ENCODE results near the gene TMEM126B. TPM values are rescaled to one million over a fixed set of nuclear protein-coding genes. Genes with fewer than 3 reads are reported as not detected.

Gene TMEM126B
- total RNA-seq, 1 experiment from 2014 or later, result 65.8 TPM

DNA sequence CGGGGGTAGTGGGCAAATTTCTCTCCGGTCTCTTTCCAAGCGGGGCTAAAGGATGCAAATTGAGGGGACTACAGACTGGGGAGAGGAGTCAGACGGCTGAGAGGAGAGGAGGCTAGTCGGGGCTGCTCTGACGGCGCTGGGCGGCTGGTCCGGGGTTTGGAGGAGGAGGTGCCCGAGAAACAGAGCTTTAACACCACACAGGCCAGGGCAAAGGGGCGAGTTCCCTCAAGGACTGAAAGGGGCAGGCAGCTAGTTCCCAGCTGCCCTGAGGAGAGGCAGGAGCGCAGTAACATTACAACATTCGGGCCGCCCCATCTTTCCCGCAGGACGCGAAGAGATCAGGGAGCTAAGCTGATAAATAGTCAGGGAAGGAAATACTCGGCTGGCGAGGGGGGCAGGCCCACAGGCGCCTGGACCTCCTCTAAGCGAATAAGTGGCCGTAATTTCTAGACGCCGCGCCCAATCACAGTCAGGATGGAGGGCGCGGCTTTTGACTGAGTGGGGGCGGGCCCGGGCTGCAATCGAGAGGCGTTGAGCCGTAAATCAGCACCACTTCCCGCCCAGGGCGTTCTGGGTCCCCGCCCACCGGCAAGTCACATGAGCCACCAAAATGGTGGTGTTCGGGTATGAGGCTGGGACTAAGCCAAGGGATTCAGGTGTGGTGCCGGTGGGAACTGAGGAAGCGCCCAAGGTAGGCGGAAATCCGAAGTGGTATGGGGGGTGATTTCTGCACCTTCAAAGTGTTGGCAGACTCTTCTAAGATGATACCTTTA lies at the start of gene TMEM126B (continued):
- TF ChIP-seq, protein P1, sequence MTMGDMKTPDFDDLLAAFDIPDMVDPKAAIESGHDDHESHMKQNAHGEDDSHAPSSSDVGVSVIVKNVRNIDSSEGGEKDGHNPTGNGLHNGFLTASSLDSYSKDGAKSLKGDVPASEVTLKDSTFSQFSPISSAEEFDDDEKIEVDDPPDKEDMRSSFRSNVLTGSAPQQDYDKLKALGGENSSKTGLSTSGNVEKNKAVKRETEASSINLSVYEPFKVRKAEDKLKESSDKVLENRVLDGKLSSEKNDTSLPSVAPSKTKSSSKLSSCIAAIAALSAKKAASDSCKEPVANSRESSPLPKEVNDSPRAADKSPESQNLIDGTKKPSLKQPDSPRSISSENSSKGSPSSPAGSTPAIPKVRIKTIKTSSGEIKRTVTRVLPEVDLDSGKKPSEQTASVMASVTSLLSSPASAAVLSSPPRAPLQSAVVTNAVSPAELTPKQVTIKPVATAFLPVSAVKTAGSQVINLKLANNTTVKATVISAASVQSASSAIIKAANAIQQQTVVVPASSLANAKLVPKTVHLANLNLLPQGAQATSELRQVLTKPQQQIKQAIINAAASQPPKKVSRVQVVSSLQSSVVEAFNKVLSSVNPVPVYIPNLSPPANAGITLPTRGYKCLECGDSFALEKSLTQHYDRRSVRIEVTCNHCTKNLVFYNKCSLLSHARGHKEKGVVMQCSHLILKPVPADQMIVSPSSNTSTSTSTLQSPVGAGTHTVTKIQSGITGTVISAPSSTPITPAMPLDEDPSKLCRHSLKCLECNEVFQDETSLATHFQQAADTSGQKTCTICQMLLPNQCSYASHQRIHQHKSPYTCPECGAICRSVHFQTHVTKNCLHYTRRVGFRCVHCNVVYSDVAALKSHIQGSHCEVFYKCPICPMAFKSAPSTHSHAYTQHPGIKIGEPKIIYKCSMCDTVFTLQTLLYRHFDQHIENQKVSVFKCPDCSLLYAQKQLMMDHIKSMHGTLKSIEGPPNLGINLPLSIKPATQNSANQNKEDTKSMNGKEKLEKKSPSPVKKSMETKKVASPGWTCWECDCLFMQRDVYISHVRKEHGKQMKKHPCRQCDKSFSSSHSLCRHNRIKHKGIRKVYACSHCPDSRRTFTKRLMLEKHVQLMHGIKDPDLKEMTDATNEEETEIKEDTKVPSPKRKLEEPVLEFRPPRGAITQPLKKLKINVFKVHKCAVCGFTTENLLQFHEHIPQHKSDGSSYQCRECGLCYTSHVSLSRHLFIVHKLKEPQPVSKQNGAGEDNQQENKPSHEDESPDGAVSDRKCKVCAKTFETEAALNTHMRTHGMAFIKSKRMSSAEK (CRISPR knock-in tag; IDR thresholded peaks at IDR 0.05; ENCODE audit: borderline replicate concordance), result no peak
- TF ChIP-seq ETV6 (CRISPR knock-in tag; IDR thresholded peaks at IDR 0.05) (peak; percentile 15; the same call in 1 of the 2 replicates), GABPB1 (CRISPR knock-in tag; IDR thresholded peaks at IDR 0.05) (peak; percentile 63), KAT7 (CRISPR knock-in tag; IDR thresholded peaks at IDR 0.05; ENCODE audit: borderline replicate concordance) (0 out of 2 replicates have a peak, but pooled peaks have one; percentile 37), TEAD1 (CRISPR knock-in tag; IDR thresholded peaks at IDR 0.05) (peak; percentile 53), GRHL2 (CRISPR knock-in tag; IDR thresholded peaks at IDR 0.05; ENCODE audit: insufficient replicate concordance, severe bottlenecking) (no peak)
- TF ChIP-seq, protein P2, sequence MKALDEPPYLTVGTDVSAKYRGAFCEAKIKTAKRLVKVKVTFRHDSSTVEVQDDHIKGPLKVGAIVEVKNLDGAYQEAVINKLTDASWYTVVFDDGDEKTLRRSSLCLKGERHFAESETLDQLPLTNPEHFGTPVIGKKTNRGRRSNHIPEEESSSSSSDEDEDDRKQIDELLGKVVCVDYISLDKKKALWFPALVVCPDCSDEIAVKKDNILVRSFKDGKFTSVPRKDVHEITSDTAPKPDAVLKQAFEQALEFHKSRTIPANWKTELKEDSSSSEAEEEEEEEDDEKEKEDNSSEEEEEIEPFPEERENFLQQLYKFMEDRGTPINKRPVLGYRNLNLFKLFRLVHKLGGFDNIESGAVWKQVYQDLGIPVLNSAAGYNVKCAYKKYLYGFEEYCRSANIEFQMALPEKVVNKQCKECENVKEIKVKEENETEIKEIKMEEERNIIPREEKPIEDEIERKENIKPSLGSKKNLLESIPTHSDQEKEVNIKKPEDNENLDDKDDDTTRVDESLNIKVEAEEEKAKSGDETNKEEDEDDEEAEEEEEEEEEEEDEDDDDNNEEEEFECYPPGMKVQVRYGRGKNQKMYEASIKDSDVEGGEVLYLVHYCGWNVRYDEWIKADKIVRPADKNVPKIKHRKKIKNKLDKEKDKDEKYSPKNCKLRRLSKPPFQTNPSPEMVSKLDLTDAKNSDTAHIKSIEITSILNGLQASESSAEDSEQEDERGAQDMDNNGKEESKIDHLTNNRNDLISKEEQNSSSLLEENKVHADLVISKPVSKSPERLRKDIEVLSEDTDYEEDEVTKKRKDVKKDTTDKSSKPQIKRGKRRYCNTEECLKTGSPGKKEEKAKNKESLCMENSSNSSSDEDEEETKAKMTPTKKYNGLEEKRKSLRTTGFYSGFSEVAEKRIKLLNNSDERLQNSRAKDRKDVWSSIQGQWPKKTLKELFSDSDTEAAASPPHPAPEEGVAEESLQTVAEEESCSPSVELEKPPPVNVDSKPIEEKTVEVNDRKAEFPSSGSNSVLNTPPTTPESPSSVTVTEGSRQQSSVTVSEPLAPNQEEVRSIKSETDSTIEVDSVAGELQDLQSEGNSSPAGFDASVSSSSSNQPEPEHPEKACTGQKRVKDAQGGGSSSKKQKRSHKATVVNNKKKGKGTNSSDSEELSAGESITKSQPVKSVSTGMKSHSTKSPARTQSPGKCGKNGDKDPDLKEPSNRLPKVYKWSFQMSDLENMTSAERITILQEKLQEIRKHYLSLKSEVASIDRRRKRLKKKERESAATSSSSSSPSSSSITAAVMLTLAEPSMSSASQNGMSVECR (CRISPR knock-in tag; IDR thresholded peaks at IDR 0.05; ENCODE audit: borderline replicate concordance), result 0 out of 2 replicates have a peak, but pooled peaks have one; percentile 53
- TF ChIP-seq, protein P3, sequence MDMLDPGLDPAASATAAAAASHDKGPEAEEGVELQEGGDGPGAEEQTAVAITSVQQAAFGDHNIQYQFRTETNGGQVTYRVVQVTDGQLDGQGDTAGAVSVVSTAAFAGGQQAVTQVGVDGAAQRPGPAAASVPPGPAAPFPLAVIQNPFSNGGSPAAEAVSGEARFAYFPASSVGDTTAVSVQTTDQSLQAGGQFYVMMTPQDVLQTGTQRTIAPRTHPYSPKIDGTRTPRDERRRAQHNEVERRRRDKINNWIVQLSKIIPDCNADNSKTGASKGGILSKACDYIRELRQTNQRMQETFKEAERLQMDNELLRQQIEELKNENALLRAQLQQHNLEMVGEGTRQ (CRISPR knock-in tag; IDR thresholded peaks at IDR 0.05), result peak; percentile 97
- TF ChIP-seq, protein P4, sequence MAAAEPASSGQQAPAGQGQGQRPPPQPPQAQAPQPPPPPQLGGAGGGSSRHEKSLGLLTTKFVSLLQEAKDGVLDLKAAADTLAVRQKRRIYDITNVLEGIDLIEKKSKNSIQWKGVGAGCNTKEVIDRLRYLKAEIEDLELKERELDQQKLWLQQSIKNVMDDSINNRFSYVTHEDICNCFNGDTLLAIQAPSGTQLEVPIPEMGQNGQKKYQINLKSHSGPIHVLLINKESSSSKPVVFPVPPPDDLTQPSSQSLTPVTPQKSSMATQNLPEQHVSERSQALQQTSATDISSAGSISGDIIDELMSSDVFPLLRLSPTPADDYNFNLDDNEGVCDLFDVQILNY (CRISPR knock-in tag; IDR thresholded peaks at IDR 0.05), result peak; percentile 78
- TF ChIP-seq, protein P5, sequence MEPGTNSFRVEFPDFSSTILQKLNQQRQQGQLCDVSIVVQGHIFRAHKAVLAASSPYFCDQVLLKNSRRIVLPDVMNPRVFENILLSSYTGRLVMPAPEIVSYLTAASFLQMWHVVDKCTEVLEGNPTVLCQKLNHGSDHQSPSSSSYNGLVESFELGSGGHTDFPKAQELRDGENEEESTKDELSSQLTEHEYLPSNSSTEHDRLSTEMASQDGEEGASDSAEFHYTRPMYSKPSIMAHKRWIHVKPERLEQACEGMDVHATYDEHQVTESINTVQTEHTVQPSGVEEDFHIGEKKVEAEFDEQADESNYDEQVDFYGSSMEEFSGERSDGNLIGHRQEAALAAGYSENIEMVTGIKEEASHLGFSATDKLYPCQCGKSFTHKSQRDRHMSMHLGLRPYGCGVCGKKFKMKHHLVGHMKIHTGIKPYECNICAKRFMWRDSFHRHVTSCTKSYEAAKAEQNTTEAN (CRISPR knock-in tag; IDR thresholded peaks at IDR 0.05), result 0 out of 2 replicates have a peak, but pooled peaks have one; percentile 37

DNA sequence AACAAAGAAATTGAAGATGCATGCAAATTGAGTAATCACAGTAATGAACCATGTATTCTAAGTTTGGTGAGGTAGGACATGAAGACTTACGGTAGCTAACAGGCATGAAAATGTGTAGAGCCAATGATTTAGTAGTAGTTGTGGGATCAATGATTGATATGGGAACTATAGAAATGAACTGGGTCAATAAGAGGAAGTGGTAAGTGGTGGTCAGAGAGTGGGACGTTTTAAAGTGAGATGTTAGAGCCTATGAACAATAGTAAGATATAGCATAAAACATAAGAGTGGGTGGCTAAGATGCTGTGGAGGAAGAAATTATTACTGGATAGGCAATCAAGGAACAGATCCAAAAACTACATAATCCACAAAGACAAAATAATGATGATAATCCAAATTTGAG lies 46.3 kb upstream of the TMEM126B start:
- ChIA-PET POLR2A (no interaction called here), CTCF (no interaction called here)
- DNase-seq (ENCODE audit: low spot score) (no peak), ATAC-seq (no peak)
- peaks cover 55% of the 10 kb centered on the region for H3K9me3 Mint-ChIP-seq
- H3K27me3 Mint-ChIP-seq (ENCODE audit: low read depth), result no peaks in the 10 kb centered on the region
- H3K27ac Mint-ChIP-seq, result no peak overlapping the region
- peaks cover 41% of the 10 kb centered on the region for H3K36me3 Mint-ChIP-seq
- no peak overlapping the region for H3K4me3 Mint-ChIP-seq
- H3K4me1 Mint-ChIP-seq, result no peaks in the 10 kb centered on the region
- TF ChIP-seq JUN (CRISPR knock-in tag; IDR thresholded peaks at IDR 0.05) (no peak), CREB1 (CRISPR knock-in tag; IDR thresholded peaks at IDR 0.05) (no peak), JAZF1 (CRISPR knock-in tag; IDR thresholded peaks at IDR 0.05) (no peak), FOXK1 (CRISPR knock-in tag; IDR thresholded peaks at IDR 0.05) (no peak)
- TF ChIP-seq, protein P6, sequence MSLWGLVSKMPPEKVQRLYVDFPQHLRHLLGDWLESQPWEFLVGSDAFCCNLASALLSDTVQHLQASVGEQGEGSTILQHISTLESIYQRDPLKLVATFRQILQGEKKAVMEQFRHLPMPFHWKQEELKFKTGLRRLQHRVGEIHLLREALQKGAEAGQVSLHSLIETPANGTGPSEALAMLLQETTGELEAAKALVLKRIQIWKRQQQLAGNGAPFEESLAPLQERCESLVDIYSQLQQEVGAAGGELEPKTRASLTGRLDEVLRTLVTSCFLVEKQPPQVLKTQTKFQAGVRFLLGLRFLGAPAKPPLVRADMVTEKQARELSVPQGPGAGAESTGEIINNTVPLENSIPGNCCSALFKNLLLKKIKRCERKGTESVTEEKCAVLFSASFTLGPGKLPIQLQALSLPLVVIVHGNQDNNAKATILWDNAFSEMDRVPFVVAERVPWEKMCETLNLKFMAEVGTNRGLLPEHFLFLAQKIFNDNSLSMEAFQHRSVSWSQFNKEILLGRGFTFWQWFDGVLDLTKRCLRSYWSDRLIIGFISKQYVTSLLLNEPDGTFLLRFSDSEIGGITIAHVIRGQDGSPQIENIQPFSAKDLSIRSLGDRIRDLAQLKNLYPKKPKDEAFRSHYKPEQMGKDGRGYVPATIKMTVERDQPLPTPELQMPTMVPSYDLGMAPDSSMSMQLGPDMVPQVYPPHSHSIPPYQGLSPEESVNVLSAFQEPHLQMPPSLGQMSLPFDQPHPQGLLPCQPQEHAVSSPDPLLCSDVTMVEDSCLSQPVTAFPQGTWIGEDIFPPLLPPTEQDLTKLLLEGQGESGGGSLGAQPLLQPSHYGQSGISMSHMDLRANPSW (CRISPR knock-in tag; conservative IDR thresholded peaks at IDR 0.05; ENCODE audit: low read depth), result no peak
- TF ChIP-seq, protein P1 (CRISPR knock-in tag; IDR thresholded peaks at IDR 0.05; ENCODE audit: borderline replicate concordance), result no peak
